Measurements from ENCODE around the gene MAPK7. TPM values are rescaled to one million over a fixed set of nuclear protein-coding genes. Genes with fewer than 3 reads are reported as not detected.

Gene MAPK7
- total RNA-seq, 4 donors from 2014 or later, result 7.3 to 12.5 (median 10.4) TPM

DNA sequence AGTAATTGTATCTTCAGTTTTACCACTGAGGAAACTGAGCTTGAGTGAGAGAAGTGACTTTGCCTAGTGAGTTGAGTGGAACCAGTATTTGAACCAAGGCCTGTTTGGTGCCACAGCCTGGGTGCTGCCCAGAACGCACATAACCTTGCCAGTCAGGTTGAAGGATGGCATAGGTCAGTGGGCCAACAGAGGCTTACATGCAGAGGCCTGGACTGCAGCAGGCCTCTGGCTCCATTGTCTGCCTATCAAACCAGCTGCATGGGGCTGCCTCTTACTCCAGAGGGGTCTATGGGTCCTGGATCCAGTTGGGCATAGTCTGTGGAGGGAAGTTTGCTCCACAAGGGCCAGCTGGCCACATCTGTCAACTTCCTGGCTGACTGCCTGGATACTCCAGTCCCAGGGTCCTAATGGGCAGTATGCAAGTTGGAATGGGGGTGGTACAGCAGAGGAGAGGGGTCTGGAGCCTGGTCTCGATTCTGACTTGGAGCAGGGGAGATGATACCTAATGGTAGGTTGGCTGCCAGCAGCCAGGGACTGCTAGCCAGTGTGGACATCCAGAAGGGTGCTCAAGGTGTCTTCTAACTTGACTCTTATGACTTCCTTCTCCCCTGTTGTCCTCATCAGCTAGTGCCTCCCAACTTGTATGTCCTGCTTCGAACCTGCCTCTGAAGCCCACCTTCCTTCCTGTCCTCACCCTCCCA is 21.6 kb downstream of the MAPK7 start:
- TF ChIP-seq POLR2A (IDR thresholded peaks at IDR 0.05), result no peak
- TF ChIP-seq CTCF (IDR thresholded peaks at IDR 0.05 in 4 of 5, conservative IDR thresholded peaks at IDR 0.05 in 1 of 5), result no peak
- Histone ChIP-seq H3K4me1 (peaks cover 0 to 4% of the 10 kb centered on the region in 2 donors), H3K27me3 (no peaks in the 10 kb centered on the region), H3K27ac (no peak overlapping the region), H3K4me3 (no peak overlapping the region), H3K9me3 (no peaks in the 10 kb centered on the region), H3K36me3 (no peaks in the 10 kb centered on the region)
- ATAC-seq, result no peak
- no peak for DNase-seq
- in situ Hi-C loops (cut with MboI; ENCODE audit: low sequenced_read_pairs in 4 of 4), result no loop called here
- intact Hi-C loops (cut with DNase I; ENCODE audit: low total_unique reads), result no loop called here

DNA sequence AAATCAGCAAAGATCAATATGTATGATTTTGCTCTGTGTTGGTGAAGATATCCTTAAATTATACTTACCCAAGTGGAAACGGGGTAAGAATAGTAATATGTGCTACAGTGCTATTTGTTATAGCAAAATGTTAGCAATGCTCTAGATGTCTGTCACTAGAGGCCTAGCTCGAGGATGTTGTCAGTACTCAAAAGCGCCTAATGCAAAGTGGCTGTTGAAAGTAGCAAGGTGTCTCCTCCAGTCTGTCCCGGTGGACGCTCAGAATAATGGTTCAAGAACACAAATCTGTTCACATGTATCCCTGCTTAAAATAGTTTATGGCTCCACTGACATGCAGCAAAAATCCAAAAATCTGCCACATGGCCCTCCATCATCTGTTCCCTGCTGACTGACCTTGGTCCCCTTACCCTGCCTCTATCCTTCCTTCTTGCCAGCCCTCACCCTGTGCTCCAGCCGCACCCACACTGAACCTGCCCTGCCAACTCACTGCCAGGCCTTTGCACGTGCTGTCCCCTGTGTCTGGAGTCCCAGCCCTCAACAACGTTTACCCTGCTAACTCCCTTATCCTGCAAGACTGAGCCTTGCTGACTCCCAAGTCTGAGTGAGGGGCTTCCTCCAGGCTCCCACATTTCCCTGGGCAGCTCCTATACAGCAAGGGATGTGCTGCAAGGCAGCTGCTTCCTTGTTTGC is 23.2 kb downstream of the MAPK7 start:
- Histone ChIP-seq H3K9me3 (no peaks in the 10 kb centered on the region), H3K4me1 (peaks cover 0 to 4% of the 10 kb centered on the region in 2 donors), H3K27ac (no peak overlapping the region), H3K4me3 (no peak overlapping the region), H3K36me3 (no peaks in the 10 kb centered on the region), H3K27me3 (no peaks in the 10 kb centered on the region)
- no peak for TF ChIP-seq POLR2A (IDR thresholded peaks at IDR 0.05)
- no peak for TF ChIP-seq CTCF (IDR thresholded peaks at IDR 0.05 in 4 of 5, conservative IDR thresholded peaks at IDR 0.05 in 1 of 5)
- no peak for ATAC-seq
- intact Hi-C loops (cut with DNase I; ENCODE audit: low total_unique reads), result no loop called here
- in situ Hi-C loops (cut with MboI; ENCODE audit: low sequenced_read_pairs in 4 of 4), result no loop called here
- DNase-seq, result no peak

GRCh38 chr17:19402171-19402570 is 23.9 kb downstream of the MAPK7 start:
- Histone ChIP-seq H3K4me3 (no peak overlapping the region), H3K4me1 (peaks cover 0 to 4% of the 10 kb centered on the region in 2 donors), H3K36me3 (no peaks in the 10 kb centered on the region), H3K27me3 (no peaks in the 10 kb centered on the region), H3K27ac (no peak overlapping the region), H3K9me3 (no peaks in the 10 kb centered on the region)
- DNase-seq (no peak), ATAC-seq (no peak)
- in situ Hi-C loops (cut with MboI; ENCODE audit: low sequenced_read_pairs in 4 of 4), result no loop called here
- intact Hi-C loops (cut with DNase I; ENCODE audit: low total_unique reads), result no loop called here
- TF ChIP-seq CTCF (IDR thresholded peaks at IDR 0.05 in 4 of 5, conservative IDR thresholded peaks at IDR 0.05 in 1 of 5) (no peak), POLR2A (IDR thresholded peaks at IDR 0.05) (no peak)

- ATAC-seq, result no peak
- Histone ChIP-seq H3K4me1 (peaks cover 0 to 4% of the 10 kb centered on the region in 2 donors), H3K36me3 (no peaks in the 10 kb centered on the region), H3K27ac (no peak overlapping the region), H3K27me3 (no peaks in the 10 kb centered on the region), H3K4me3 (no peak overlapping the region), H3K9me3 (no peaks in the 10 kb centered on the region)
- no peak for DNase-seq
- TF ChIP-seq CTCF (IDR thresholded peaks at IDR 0.05 in 4 of 5, conservative IDR thresholded peaks at IDR 0.05 in 1 of 5), result no peak
- no peak for TF ChIP-seq POLR2A (IDR thresholded peaks at IDR 0.05)
- intact Hi-C loops (cut with DNase I; ENCODE audit: low total_unique reads), result no loop called here
- in situ Hi-C loops (cut with MboI; ENCODE audit: low sequenced_read_pairs in 4 of 4), result no loop called here
These were observed 24.7 kb downstream of the MAPK7 start for GRCh38 chr17:19403021-19403420.

Data from gastrocnemius medialis (tissue), 4 donors.